ENCODE measurements around the gene GUCA2A.

GRCh38 chr1:42141978-42142377 lies 22.6 kb downstream of the GUCA2A start:
- TF ChIP-seq CTCF (IDR thresholded peaks at IDR 0.05), result no peak
- no peak for TF ChIP-seq POLR2AphosphoS5 (IDR thresholded peaks at IDR 0.05; ENCODE audit: low read depth, low read length)

All from Panc1 (cell line).